Inflammatory macrophage treated with lipopolysaccharide for 1 hour (primary cell): Measurements from ENCODE around the gene CENPO.

Experiments
- DNase-seq, 2 donors: peaks; one replicate each; pipeline ENCODE4 v3.0.0-alpha.2; 2020 to 2022

CENPO gene

GRCh38 chr2:24792874-24793760 lies at the start of gene CENPO, which contains the start of gene PTRHD1:
Gene CENPO, plus strand, starts transcription at chr2:24793425. Its CDS starts 495 bp downstream, at chr2:24793920.
Gene PTRHD1, minus strand, starts transcription at chr2:24793391. Its CDS starts 14 bp downstream, at chr2:24793377.
- DNase-seq, result peak; percentile 94 to 95

- DNase-seq, result peak; percentile 54 to 58
Measured at GRCh38 chr2:24743924-24744323, 49.3 kb upstream of the CENPO start.

GRCh38 chr2:24744356-24744755 lies 48.9 kb upstream of the CENPO start:
- no peak for DNase-seq

- DNase-seq, result no peak
Measured at GRCh38 chr2:24745825-24746224, 47.4 kb upstream of the CENPO start.

GRCh38 chr2:24747299-24747698 lies 45.9 kb upstream of the CENPO start:
- DNase-seq, result no peak

GRCh38 chr2:24749069-24749691 lies 44.0 kb upstream of the CENPO start:
- no peak for DNase-seq

GRCh38 chr2:24754985-24755705 lies 38.1 kb upstream of the CENPO start:
- no peak for DNase-seq

GRCh38 chr2:24756789-24757188 lies 36.4 kb upstream of the CENPO start:
- no peak for DNase-seq

- no peak for DNase-seq
Measured at GRCh38 chr2:24761866-24762265, 31.4 kb upstream of the CENPO start.

- DNase-seq, result no peak
Measured at GRCh38 chr2:24762518-24762917, 30.7 kb upstream of the CENPO start.

- no peak for DNase-seq
Measured at GRCh38 chr2:24763843-24764242, 29.4 kb upstream of the CENPO start.

GRCh38 chr2:24766609-24767008 lies 26.6 kb upstream of the CENPO start:
- DNase-seq, result no peak

GRCh38 chr2:24768013-24768412 lies 25.2 kb upstream of the CENPO start:
- no peak for DNase-seq

- DNase-seq, result no peak
Measured at GRCh38 chr2:24768601-24769000, 24.6 kb upstream of the CENPO start.

- DNase-seq, result no peak
Measured at GRCh38 chr2:24771061-24771460, 22.2 kb upstream of the CENPO start.

GRCh38 chr2:24771764-24772586 lies 21.2 kb upstream of the CENPO start:
- no peak for DNase-seq

- DNase-seq, result no peak
Measured at GRCh38 chr2:24774373-24774772, 18.9 kb upstream of the CENPO start.

GRCh38 chr2:24779116-24779515 lies 14.1 kb upstream of the CENPO start:
- peak; percentile 8 to 20 for DNase-seq

GRCh38 chr2:24783641-24784040 lies 9.6 kb upstream of the CENPO start:
- no peak for DNase-seq

GRCh38 chr2:24785671-24786321 lies 7.4 kb upstream of the CENPO start:
- peak; percentile 14 to 26 for DNase-seq

GRCh38 chr2:24787532-24787931 lies 5.7 kb upstream of the CENPO start:
- DNase-seq, result no peak

- no peak for DNase-seq
Measured at GRCh38 chr2:24788816-24789215, 4.4 kb upstream of the CENPO start.
